VCaP (cell line): ENCODE measurements around the gene MYO5C.

Source experiments
- H3K27ac ChIP-seq: fragments of 450-650 bp; 2 replicates; pipeline ENCODE4 v1.5.1; 2017
- CTCF ChIP-seq: fragments of 450-650 bp; conservative IDR thresholded peaks from 2 replicates; pipeline ENCODE4 v1.5.1; 2017; ENCODE audit warnings: mild to moderate bottlenecking, moderate library complexity

MYO5C gene

GRCh38 chr15:52164631-52165265 is 130.9 kb downstream of the MYO5C start:
- TF ChIP-seq CTCF: no peak
- H3K27ac ChIP-seq: no peak overlapping the region

- no peak overlapping the region for H3K27ac ChIP-seq
- 0 out of 2 replicates have a peak, but pooled peaks have one; percentile 19 for TF ChIP-seq CTCF
These were observed 132.0 kb downstream of the MYO5C start for GRCh38 chr15:52163321-52164190.

GRCh38 chr15:52162876-52163275 is 132.7 kb downstream of the MYO5C start:
- TF ChIP-seq CTCF: no peak
- H3K27ac ChIP-seq: no peak overlapping the region

GRCh38 chr15:52162260-52162659 is 133.3 kb downstream of the MYO5C start:
- H3K27ac ChIP-seq: no peak overlapping the region
- TF ChIP-seq CTCF: no peak

GRCh38 chr15:52161406-52161966 is 134.1 kb downstream of the MYO5C start:
- no peak for TF ChIP-seq CTCF
- no peak overlapping the region for H3K27ac ChIP-seq

GRCh38 chr15:52159645-52160044 is 136.0 kb downstream of the MYO5C start:
- H3K27ac ChIP-seq: no peak overlapping the region
- no peak for TF ChIP-seq CTCF

- TF ChIP-seq CTCF: no peak
- H3K27ac ChIP-seq: no peak overlapping the region
These were observed 137.4 kb downstream of the MYO5C start for GRCh38 chr15:52158084-52158765.
